GM20000 (cell line): ENCODE results near the gene NAALADL2.
"Not testable (repeated sequence)": the region's sequence is repeated elsewhere in the genome, so short reads cannot be mapped to it uniquely, and the experiment has no call there.

Experiments
- DNase-seq: peaks from one replicate; pipeline ENCODE4 v3.0.0; 2012; ENCODE audit warnings: low spot score
- CTCF ChIP-seq: IDR thresholded peaks from 2 replicates; pipeline ENCODE4 v1.5.1; 2012; ENCODE audit warnings: mild to moderate bottlenecking, control low read depth; ENCODE audit errors: extremely low read depth, missing control alignments

NAALADL2 gene

GRCh38 chr3:175606650-175607318, 747.6 kb downstream of the NAALADL2 start:
- DNase-seq, result no peak
- TF ChIP-seq CTCF, result no peak

GRCh38 chr3:175608356-175608755, 749.2 kb downstream of the NAALADL2 start:
- no peak for TF ChIP-seq CTCF
- no peak for DNase-seq

- DNase-seq, result no peak
Measured at GRCh38 chr3:175608911-175609310, 749.8 kb downstream of the NAALADL2 start.

GRCh38 chr3:175612487-175613196, 753.5 kb downstream of the NAALADL2 start:
- no peak for DNase-seq
- TF ChIP-seq CTCF, result no peak

More at GRCh38 chr3:175608911-175609310, 749.8 kb downstream of the NAALADL2 start:
- TF ChIP-seq CTCF, result no peak

GRCh38 chr3:175614107-175614506, 755.0 kb downstream of the NAALADL2 start:
- not testable (repeated sequence) for DNase-seq

GRCh38 chr3:175617247-175617646, 758.1 kb downstream of the NAALADL2 start:
- no peak for DNase-seq
- no peak for TF ChIP-seq CTCF

GRCh38 chr3:175619369-175619768, 760.2 kb downstream of the NAALADL2 start:
- no peak for TF ChIP-seq CTCF
- no peak for DNase-seq
